Inflammatory macrophage (primary cell): ENCODE results near the gene PLIN5.

Experiments used
- DNase-seq, 2 donors: peaks; one replicate each; pipeline ENCODE4 v3.0.0-alpha.2; 2020 to 2022

Gene PLIN5

GRCh38 chr19:4483385-4483784 is 51.6 kb downstream of the PLIN5 start:
- no peak for DNase-seq

- no peak for DNase-seq
These were observed 52.2 kb downstream of the PLIN5 start for GRCh38 chr19:4482721-4483364.

- DNase-seq = no peak
These were observed 57.8 kb downstream of the PLIN5 start for GRCh38 chr19:4477034-4477801.

DNA sequence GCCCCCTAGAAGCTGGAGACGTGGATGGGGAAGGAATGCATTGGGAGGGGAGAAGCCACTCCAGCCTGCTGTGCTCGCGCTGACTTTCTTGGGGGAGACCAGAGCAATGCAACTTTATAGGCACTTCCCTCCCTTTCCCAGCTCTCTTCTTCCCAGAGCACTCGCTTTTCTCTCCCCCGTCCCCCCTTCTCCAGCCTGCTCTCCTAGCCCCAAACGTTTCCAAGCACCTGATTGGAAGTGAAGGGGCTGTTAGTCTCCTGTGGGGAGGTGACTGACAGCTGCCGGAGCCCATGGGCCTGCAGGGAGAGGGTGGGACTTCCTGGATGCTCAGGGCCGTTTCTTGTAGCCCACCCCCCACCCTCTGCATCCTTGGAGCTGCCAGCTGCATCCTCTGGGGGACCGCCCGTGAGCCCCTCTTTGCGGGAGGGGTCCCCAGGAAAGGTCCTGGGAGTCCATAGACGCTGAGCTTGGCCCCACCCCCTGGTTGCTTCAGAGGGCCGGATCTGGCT is 60.5 kb downstream of the PLIN5 start:
- no peak for DNase-seq

DNA sequence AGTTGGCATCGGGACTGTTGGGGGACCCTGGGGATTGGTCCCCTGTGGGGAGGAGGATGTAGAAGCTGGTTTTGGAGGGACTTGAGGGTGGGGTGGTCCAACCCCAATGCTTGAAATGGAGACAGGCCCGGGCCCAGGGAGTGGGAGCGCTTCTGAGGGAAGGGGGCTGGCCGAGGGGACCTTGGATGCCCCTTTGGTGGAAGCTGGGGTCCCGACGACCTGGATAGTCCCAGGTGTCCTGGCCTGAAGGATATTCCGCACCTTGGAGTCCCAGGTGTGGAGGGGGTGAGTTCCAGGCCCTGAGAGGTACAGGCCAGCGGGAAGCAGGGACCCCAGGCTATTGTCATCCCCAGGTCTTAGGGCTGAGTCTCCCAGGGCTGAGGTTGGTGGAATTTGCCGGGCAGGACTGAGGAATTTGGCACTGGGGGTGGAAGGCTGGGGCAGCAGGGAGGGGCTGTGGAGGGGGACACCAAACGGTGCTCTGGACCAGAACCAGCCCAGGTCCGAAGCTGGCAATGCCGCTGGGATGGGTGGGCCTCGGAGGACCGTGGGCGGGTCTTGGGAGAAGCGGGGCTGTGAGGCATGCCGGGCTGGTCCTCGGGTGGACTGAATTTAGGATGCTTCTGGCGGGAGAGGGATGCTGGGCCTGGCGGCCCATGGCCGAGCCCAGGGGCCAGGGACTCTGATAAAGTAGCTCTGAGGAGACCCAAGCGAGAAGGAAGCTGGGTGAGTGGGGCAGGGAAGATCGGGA is 61.1 kb downstream of the PLIN5 start:
- no peak for DNase-seq

DNA sequence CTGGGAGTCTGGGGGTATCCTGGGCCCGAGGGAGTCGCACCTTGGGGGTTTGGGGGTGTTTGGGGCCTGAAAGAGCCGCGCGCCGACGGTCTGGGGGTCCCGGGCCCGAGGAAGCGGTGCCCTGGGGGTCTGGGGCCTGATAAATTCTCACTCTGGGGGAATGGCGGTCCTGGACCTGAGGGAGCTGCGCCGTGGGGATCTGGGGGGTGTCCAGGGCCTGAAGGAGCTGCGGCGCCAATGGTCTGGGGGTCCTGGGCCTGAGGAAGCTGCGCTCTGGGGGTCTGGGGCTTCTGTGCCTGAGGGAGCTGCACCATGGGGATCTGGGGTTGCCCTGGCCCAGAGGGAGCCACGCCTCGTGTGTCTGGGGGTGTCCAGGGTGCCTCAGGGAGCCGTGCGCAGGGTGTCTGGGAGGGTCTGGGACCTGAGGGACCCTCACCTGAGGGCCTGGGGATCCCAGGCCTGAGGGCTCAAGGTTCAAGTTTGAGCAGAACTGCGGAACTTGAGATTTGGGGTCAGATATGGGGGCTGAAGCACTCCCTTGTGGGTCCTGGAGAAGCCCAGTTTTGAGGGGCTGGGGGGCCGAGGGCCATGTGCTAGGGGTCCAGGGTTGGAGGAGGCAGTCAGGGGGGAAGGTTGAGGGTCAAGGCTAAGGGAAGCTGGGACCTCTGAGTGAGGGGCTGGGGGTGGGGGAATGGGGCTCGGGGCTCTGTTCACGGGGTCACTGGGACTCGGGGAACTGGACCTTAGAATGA is 61.8 kb downstream of the PLIN5 start:
- no peak for DNase-seq
